H1 (cell line): ENCODE measurements around the gene PTMA. TPM values are rescaled to one million over a fixed set of nuclear protein-coding genes. Genes with fewer than 3 reads are reported as not detected.

Experiments used
- CTCF ChIA-PET: fragments of 300-600 bp; sonication (Branson Sonifier 250); formaldehyde crosslinking; loops from one replicate; lab custom pipeline; 2021; ENCODE audit not compliant: partially characterized antibody; lab: Charles Lee
- POLR2A ChIA-PET: fragments of 300-600 bp; sonication (Branson Sonifier 250); formaldehyde crosslinking; loops from one replicate; lab custom pipeline; 2021; ENCODE audit warnings: inconsistent platforms; ENCODE audit not compliant: partially characterized antibody; lab: Charles Lee
- DNase-seq, 2 experiments: peaks; one replicate each; pipeline versions ENCODE4 v3.0.0 to v3.0.0-alpha.2; 2010 to 2022; ENCODE audit warnings: low spot score in 2 of 2, low read depth in 1 of 2, mixed read lengths in 1 of 2
- FAIRE-seq: peaks from 2 replicates; lab custom pipeline; 2011; peaks lifted over from hg19 to GRCh38; lab: Jason Lieb, UNC
- H2AFZ ChIP-seq: 2 replicates; pipeline ENCODE4 v1.8.1; 2012; ENCODE audit warnings: low read length, inconsistent platforms
- H2AK5ac ChIP-seq: 2 replicates; pipeline ENCODE4 v1.6.1; 2013; ENCODE audit warnings: low read depth, low read length
- H2BK120ac ChIP-seq: replicated peaks from 2 replicates; pipeline ENCODE3; 2013; ENCODE audit warnings: low read depth, low read length, inconsistent platforms
- H2BK12ac ChIP-seq: 2 replicates; pipeline ENCODE4 v1.6.1; 2013; ENCODE audit warnings: low read depth, low read length
- H2BK15ac ChIP-seq: 2 replicates; pipeline ENCODE4 v1.6.1; 2013; ENCODE audit warnings: low read length
- H2BK20ac ChIP-seq: 2 replicates; pipeline ENCODE4 v1.6.1; 2013; ENCODE audit warnings: low read length
- H2BK5ac ChIP-seq: 2 replicates; pipeline ENCODE4 v1.6.1; 2013; ENCODE audit warnings: low read depth, low read length
- H3K14ac ChIP-seq: 2 replicates; pipeline ENCODE4 v1.6.1; 2013; ENCODE audit warnings: inconsistent platforms; ENCODE audit not compliant: insufficient read length
- H3K18ac ChIP-seq: 2 replicates; pipeline ENCODE4 v1.6.1; 2013; ENCODE audit warnings: low read length; ENCODE audit errors: extremely low read depth
- H3K23ac ChIP-seq: 2 replicates; pipeline ENCODE4 v1.6.1; 2013; ENCODE audit warnings: inconsistent platforms; ENCODE audit not compliant: insufficient read length
- H3K23me2 ChIP-seq: 2 replicates; pipeline ENCODE4 v1.6.1; 2013; ENCODE audit warnings: low read depth, low read length
- H3K27ac ChIP-seq: 2 replicates; pipeline ENCODE4 v1.6.1; 2011; ENCODE audit warnings: low read depth, low read length, inconsistent platforms
- H3K27me3 ChIP-seq, 4 experiments: replicated peaks in 1 of 4; 1 replicate in 1 of 4; 2 replicates in 3 of 4; pipeline versions ENCODE4 v1.6.1 to v1.8.1; 2011 to 2013; ENCODE audit warnings: low read length in 3 of 4, mild to moderate bottlenecking in 3 of 4, inconsistent platforms in 2 of 4, mixed read lengths in 2 of 4, moderate library complexity in 1 of 4; ENCODE audit not compliant: control insufficient read depth in 3 of 4, insufficient read depth in 3 of 4; ENCODE audit errors: extremely low read depth in 1 of 4
- H3K36me3 ChIP-seq, 4 experiments: 2 replicates each; pipeline versions ENCODE4 v1.6.1 to v1.8.1; 2011 to 2013; ENCODE audit warnings: mild to moderate bottlenecking in 4 of 4, low read length in 3 of 4, moderate library complexity in 2 of 4, control low read depth in 1 of 4, inconsistent platforms in 1 of 4; ENCODE audit not compliant: insufficient read depth in 4 of 4, control insufficient read depth in 2 of 4
- H3K4ac ChIP-seq: replicated peaks from 2 replicates; pipeline ENCODE3; 2013; ENCODE audit warnings: low read length, low read depth, mixed read lengths, inconsistent platforms; ENCODE audit not compliant: insufficient read length
- H3K4me1 ChIP-seq, 4 experiments: replicated peaks in 1 of 4; 1 replicate in 1 of 4; 2 replicates in 3 of 4; pipeline versions ENCODE4 v1.6.1 to v1.8.1; 2011 to 2013; ENCODE audit warnings: low read length in 3 of 4, inconsistent platforms in 2 of 4, mixed read lengths in 1 of 4; ENCODE audit not compliant: insufficient read depth in 4 of 4, control insufficient read depth in 3 of 4
- H3K4me2 ChIP-seq, 2 experiments: 2 replicates each; pipeline versions ENCODE4 v1.6.1 to v1.8.1; 2011 to 2013; ENCODE audit warnings: low read depth in 2 of 2, low read length in 2 of 2, control low read depth in 1 of 2, inconsistent platforms in 1 of 2, mild to moderate bottlenecking in 1 of 2; ENCODE audit not compliant: insufficient read depth in 1 of 2
- H3K4me3 ChIP-seq, 4 experiments: fragments of 200-600, 300-600 bp in 1 of 4; sonication (generic), shearing (Covaris generic), sonication (Bioruptor Twin) in 1 of 4; 2 replicates each; pipeline versions ENCODE4 v1.5.1 to v1.8.1; 2011 to 2016; ENCODE audit warnings: low read length in 4 of 4, low read depth in 3 of 4, control low read depth in 2 of 4, inconsistent platforms in 2 of 4, mild to moderate bottlenecking in 2 of 4, mixed read lengths in 1 of 4, moderate library complexity in 1 of 4; ENCODE audit not compliant: insufficient read depth in 2 of 4; ENCODE audit errors: extremely low read depth in 1 of 4
- H3K56ac ChIP-seq: replicated peaks from 2 replicates; pipeline ENCODE3; 2013; ENCODE audit warnings: low read depth, mild to moderate bottlenecking, mixed read lengths, low read length, inconsistent platforms; ENCODE audit not compliant: insufficient read length
- H3K79me1 ChIP-seq: 2 replicates; pipeline ENCODE4 v1.6.1; 2013; ENCODE audit warnings: low read depth, low read length, control low read depth
- H3K79me2 ChIP-seq, 2 experiments: 2 replicates each; pipeline versions ENCODE4 v1.6.1 to v1.8.1; 2012 to 2013; ENCODE audit warnings: low read length in 2 of 2, mild to moderate bottlenecking in 2 of 2, inconsistent platforms in 1 of 2; ENCODE audit not compliant: insufficient read depth in 2 of 2, control insufficient read depth in 1 of 2
- H3K9ac ChIP-seq, 4 experiments: replicated peaks in 1 of 4; 1 replicate in 1 of 4; 2 replicates in 3 of 4; pipeline versions ENCODE4 v1.6.1 to v1.8.1; 2011 to 2013; ENCODE audit warnings: low read depth in 3 of 4, low read length in 3 of 4, control low read depth in 2 of 4, mild to moderate bottlenecking in 2 of 4, moderate library complexity in 2 of 4, inconsistent platforms in 1 of 4; ENCODE audit errors: extremely low read depth in 1 of 4
- H3K9me3 ChIP-seq, 2 experiments: 2 replicates each; pipeline versions ENCODE4 v1.6.1 to v1.8.1; 2012 to 2013; ENCODE audit warnings: mild to moderate bottlenecking in 2 of 2, moderate library complexity in 2 of 2, control low read depth in 1 of 2, inconsistent platforms in 1 of 2, low read depth in 1 of 2, low read length in 1 of 2, mixed read lengths in 1 of 2; ENCODE audit not compliant: insufficient read depth in 2 of 2
- H4K20me1 ChIP-seq, 2 experiments: replicated peaks in 1 of 2; 2 replicates each; pipeline versions ENCODE3 to v1.8.1; 2011 to 2013; ENCODE audit warnings: inconsistent platforms in 2 of 2, low read length in 2 of 2, mild to moderate bottlenecking in 1 of 2; ENCODE audit not compliant: insufficient read depth in 2 of 2, control insufficient read depth in 1 of 2
- H4K5ac ChIP-seq: 2 replicates; pipeline ENCODE4 v1.6.1; 2013; ENCODE audit warnings: low read length, low read depth, mixed read lengths, inconsistent platforms; ENCODE audit not compliant: insufficient read length
- H4K8ac ChIP-seq: 2 replicates; pipeline ENCODE4 v1.8.0; 2013; ENCODE audit warnings: mild to moderate bottlenecking, moderate library complexity, low read length, inconsistent platforms; ENCODE audit not compliant: insufficient read depth; ENCODE audit errors: extremely low read depth
- H4K91ac ChIP-seq: replicated peaks from 2 replicates; pipeline ENCODE3; 2013; ENCODE audit warnings: low read length, mixed read lengths, inconsistent platforms; ENCODE audit not compliant: insufficient read length
- GABPA ChIP-seq: IDR thresholded peaks from 2 replicates; pipeline ENCODE4 v1.6.1; 2011; ENCODE audit warnings: mild to moderate bottlenecking, low read length, moderate library complexity, borderline replicate concordance; ENCODE audit not compliant: insufficient read depth
- PHF8 ChIP-seq: fragments of 200-600 bp; sonication (generic); conservative IDR thresholded peaks from 2 replicates; pipeline ENCODE4 v1.7.1; 2012; ENCODE audit warnings: low read depth, mild to moderate bottlenecking, inconsistent platforms, low read length, moderate library complexity
- POLR2AphosphoS5 ChIP-seq: IDR thresholded peaks from 2 replicates; pipeline ENCODE4 v1.6.1; 2011; ENCODE audit warnings: low read depth, low read length
- RBBP5 ChIP-seq: IDR thresholded peaks from 2 replicates; pipeline ENCODE4 v1.7.1; 2012; ENCODE audit warnings: low read depth, mild to moderate bottlenecking, inconsistent platforms, low read length, moderate library complexity, borderline replicate concordance
- RNF2 ChIP-seq: fragments of 200-900, 300-1000 bp; sonication (generic); IDR thresholded peaks from 2 replicates; pipeline ENCODE4 v1.7.1; 2016; ENCODE audit warnings: borderline replicate concordance, low read depth, mild to moderate bottlenecking, antibody characterized with exemption, low read length; ENCODE audit not compliant: poor library complexity, severe bottlenecking; ENCODE audit errors: missing control alignments
- SIRT6 ChIP-seq: IDR thresholded peaks from one replicate; pipeline ENCODE4 v1.7.1; 2012; ENCODE audit warnings: low read length, inconsistent platforms
- SP2 ChIP-seq: IDR thresholded peaks from 2 replicates; pipeline ENCODE4 v1.6.1; 2012; ENCODE audit warnings: mild to moderate bottlenecking, low read length, inconsistent platforms
- TAF7 ChIP-seq: optimal IDR thresholded peaks from 2 replicates; pipeline ENCODE3; 2011; ENCODE audit warnings: low read depth, mild to moderate bottlenecking, inconsistent platforms, low read length, moderate library complexity, borderline replicate concordance
- TCF12 ChIP-seq: IDR thresholded peaks from 2 replicates; pipeline ENCODE4 v1.6.1; 2011; ENCODE audit warnings: low read depth, mild to moderate bottlenecking, low read length
- WGBS, 2 experiments: shearing (Covaris generic) in 1 of 2; methylation state at CpG; one replicate each; pipeline versions ENCODE4 v1.1.6 to v1.1.7; 2013 to 2015; ENCODE audit warnings: low lambda C conversion rate in 2 of 2, mixed read lengths in 2 of 2, inconsistent platforms in 1 of 2, low coverage in 1 of 2, missing lambda C conversion rate in 1 of 2; ENCODE audit not compliant: insufficient replicate concordance in 2 of 2, insufficient coverage in 1 of 2, insufficient read length in 1 of 2; ENCODE audit errors: extremely low coverage in 1 of 2, missing lambda C conversion rate in 1 of 2; 5-methylcytosine and 5-hydroxymethylcytosine counted together
- polyA plus RNA-seq, 7 experiments: library from polyadenylated mRNA; depleted of rRNA in 3 of 7; stranded (reverse) in 5 of 7; unstranded in 2 of 7; fragments of >200 nt in 5 of 7; fragments of 200-250 nt in 2 of 7; gene quantifications; 1 replicate in 5 of 7; 2 replicates in 1 of 7; 4 replicates in 1 of 7; pipeline versions ENCODE4 v1.2.1 to v1.2.3, GENCODE V29; 2011 to 2013; ENCODE audit warnings: missing spikeins in 2 of 7, mixed read lengths in 2 of 7
- total RNA-seq: library from RNA; stranded (reverse); fragmentation: NEBNext Ultra II Directional; extraction: Animal tissue kit (Norgen Biotek cat#: 25700); gene quantifications from 2 replicates; pipeline ENCODE4 v1.2.1, GENCODE V29; 2021

Gene PTMA
- total and polyA plus RNA-seq, 2 of the 8 experiments (the other 6 are each of a cell fraction or from before 2014, with no cell fraction given), result 683 to 2,680 TPM

DNA sequence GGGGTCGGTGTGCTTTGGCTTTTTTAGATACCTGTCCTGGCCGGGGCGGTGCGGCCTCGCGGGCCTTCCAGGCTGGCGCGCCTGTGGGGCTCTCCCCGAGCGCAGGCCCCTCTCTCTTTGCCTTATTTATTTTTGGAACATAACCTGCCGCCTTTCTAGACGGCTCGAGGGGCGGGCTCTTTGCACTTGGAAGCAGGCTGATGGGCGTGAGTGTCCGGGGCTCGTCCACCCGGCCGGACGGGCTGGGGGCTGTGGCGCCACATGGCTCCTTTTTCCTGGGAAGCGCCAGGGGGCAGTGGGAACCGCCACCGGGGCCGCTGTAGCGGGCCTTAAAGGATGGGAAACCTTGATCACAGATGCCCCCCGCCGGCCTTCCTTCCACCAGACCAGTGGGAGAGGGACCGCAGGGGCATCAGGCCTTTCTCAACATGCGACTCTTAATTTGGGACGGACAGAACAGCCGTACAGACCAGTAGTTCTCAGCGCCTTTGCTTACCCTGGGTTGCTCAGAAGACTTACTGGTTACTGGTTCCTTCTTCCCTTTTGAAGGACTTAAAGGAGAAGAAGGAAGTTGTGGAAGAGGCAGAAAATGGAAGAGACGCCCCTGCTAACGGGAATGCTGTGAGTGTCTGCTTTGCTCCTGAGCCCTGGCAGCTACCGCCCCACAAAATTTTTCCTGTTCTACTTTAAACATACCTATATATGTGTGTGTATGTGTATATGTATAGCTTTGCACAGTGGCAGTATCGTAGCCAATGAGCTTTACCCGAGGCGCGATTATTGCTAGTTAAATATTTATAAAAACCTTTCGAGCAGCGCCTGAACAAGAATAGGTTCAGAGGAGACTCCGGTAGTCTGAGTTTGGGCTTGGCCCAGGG is 2.7 kb downstream of the PTMA start:
- WGBS, 2 experiments, result 7% methylated on average over 38 of the region's 43 CpGs; no CpG with 5 or more reads in 1 of the 2 experiments
- no peak overlapping the region for H3K18ac ChIP-seq
- no peak for TF ChIP-seq TCF12
- TF ChIP-seq PHF8, result 0 out of 2 replicates have a peak, but pooled peaks have one; percentile 19
- peak; percentile 70 for TF ChIP-seq SIRT6
- no peak for TF ChIP-seq RNF2
- TF ChIP-seq GABPA, result no peak
- peak; percentile 69 for TF ChIP-seq POLR2AphosphoS5
- TF ChIP-seq SP2, result no peak
- TF ChIP-seq RBBP5, result no peak
- peak; percentile 61 for TF ChIP-seq TAF7
- TF ChIP-seq, all 59 proteins: peak for 4
- H3K23me2 ChIP-seq, result peaks cover 10% of the 10 kb centered on the region
- H3K56ac ChIP-seq, result peak overlapping the region; percentile 42
- H4K91ac ChIP-seq, result no peak overlapping the region
- POLR2A ChIA-PET, result interaction anchor here (1.0 to 22.8 kb wide), 8 partner anchors 6 to 98 kb away, joined by 3 to 1080 read pairs (median 21); partner anchors contain the start of gene PTMA
- H2AK5ac ChIP-seq, result no peak overlapping the region
- no peak for FAIRE-seq
- DNase-seq, result peak in 1 of 2 experiments; percentile 54
- no peaks in the 10 kb centered on the region for H3K79me1 ChIP-seq
- H3K4me1 ChIP-seq, result peaks cover 0 to 24% (median 17%) of the 10 kb centered on the region in 4 experiments; a peak in 6 of 7 replicates
- H2BK5ac ChIP-seq, result peak overlapping the region; percentile 60; the same call in 1 of the 2 replicates
- H4K20me1 ChIP-seq, result peaks cover 19 to 23% of the 10 kb centered on the region in 2 experiments
- no peak overlapping the region for H4K5ac ChIP-seq
- H3K9me3 ChIP-seq, result no peaks in the 10 kb centered on the region
- CTCF ChIA-PET, result interaction anchor here (1.1 to 12.1 kb wide), 3 partner anchors 31 to 99 kb away, joined by 3 to 555 read pairs (median 4); no protein-coding TSS in a partner anchor
- no peak overlapping the region for H3K14ac ChIP-seq
- no peak overlapping the region for H2BK12ac ChIP-seq
- no peak overlapping the region for H2BK120ac ChIP-seq
- H3K9ac ChIP-seq, result peak overlapping the region; percentile 73 to 99 (median 98)
- H3K27ac ChIP-seq, result peak overlapping the region; percentile 48; the same call in 1 of the 2 replicates
- peaks cover 38 to 55% of the 10 kb centered on the region in 2 experiments for H3K79me2 ChIP-seq
- no peak overlapping the region for H2BK15ac ChIP-seq
- H3K4me3 ChIP-seq, result peak overlapping the region; percentile 83 to 99 (median 90)
- H3K4ac ChIP-seq, result no peak overlapping the region
- no peak overlapping the region; the same call in 1 of the 2 replicates for H4K8ac ChIP-seq
- no peaks in the 10 kb centered on the region for H3K27me3 ChIP-seq
- no peak overlapping the region for H3K23ac ChIP-seq
- H2AFZ ChIP-seq, result no peak overlapping the region
- peaks cover 14 to 43% (median 28%) of the 10 kb centered on the region in 4 experiments for H3K36me3 ChIP-seq
- H2BK20ac ChIP-seq, result no peak overlapping the region
- H3K4me2 ChIP-seq, result peak overlapping the region; percentile 81 to 87
